ENCODE measurements around the gene ANAPC16.

Gene ANAPC16

DNA sequence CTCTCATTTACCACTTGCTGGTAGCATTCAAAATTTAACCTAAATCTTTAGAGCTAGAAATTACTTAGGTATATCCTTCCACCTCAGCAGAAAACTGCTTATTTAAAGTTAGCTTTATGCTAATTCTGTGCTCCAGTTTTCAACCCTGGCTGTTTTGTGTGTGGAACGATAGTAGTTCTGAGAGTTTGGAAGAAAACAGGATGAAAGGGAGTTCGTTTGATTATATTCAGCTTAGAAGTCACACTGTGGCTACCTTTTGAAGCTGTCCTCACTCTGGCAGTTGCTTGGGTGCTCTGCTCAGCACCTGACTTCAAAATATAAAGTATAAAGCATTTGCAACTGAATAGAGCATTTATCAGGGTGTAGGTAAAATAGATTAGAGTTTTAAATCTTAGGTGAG lies 2.9 kb downstream of the ANAPC16 start:
- Histone ChIP-seq H3K9me3 (ENCODE audit: control insufficient read depth, low read length) (no peaks in the 10 kb centered on the region), H3K4me2 (ENCODE audit: low read length, poor library complexity, severe bottlenecking) (no peak overlapping the region), H2BK5ac (ENCODE audit: low read depth, low read length, poor library complexity, severe bottlenecking) (no peak overlapping the region), H3K27me3 (ENCODE audit: control insufficient read depth in 1 of 2, insufficient read depth in 1 of 2, low read length in 2 of 2) (no peaks in the 10 kb centered on the region), H2AK5ac (ENCODE audit: low read length, severe bottlenecking) (no peak overlapping the region), H2BK12ac (ENCODE audit: low read length in 2 of 2) (no peak overlapping the region), H3K9ac (ENCODE audit: low read length) (peak overlapping the region; percentile 23), H2BK15ac (ENCODE audit: low read depth, poor library complexity, severe bottlenecking) (no peak overlapping the region), H3K23ac (ENCODE audit: low read length in 2 of 2) (no peak overlapping the region), H3K79me1 (replicated peaks; ENCODE audit: low read length, poor library complexity, severe bottlenecking) (peaks cover 6% of the 10 kb centered on the region), H3K36me3 (ENCODE audit: control insufficient read depth in 1 of 2, insufficient read depth in 2 of 2, low read depth in 1 of 2, low read length in 2 of 2) (peaks cover 9 to 11% of the 10 kb centered on the region in 2 experiments), H2BK120ac (ENCODE audit: low read depth, low read length) (no peak overlapping the region), H3K18ac (ENCODE audit: low read depth in 1 of 2, low read length in 2 of 2) (no peak overlapping the region), H4K8ac (ENCODE audit: low read length) (no peak overlapping the region), H3K4ac (ENCODE audit: low read depth in 1 of 2, low read length in 2 of 2) (no peak overlapping the region), H2AFZ (ENCODE audit: low read depth, low read length) (no peak overlapping the region), H3K27ac (ENCODE audit: low read length, poor library complexity, severe bottlenecking) (no peak overlapping the region), H3K4me3 (ENCODE audit: insufficient read depth in 1 of 2, low read depth in 1 of 2, low read length in 2 of 2) (no peak overlapping the region), H3K14ac (ENCODE audit: low read length in 2 of 2) (no peak overlapping the region), H4K91ac (ENCODE audit: low read length) (no peak overlapping the region), H3K4me1 (ENCODE audit: control insufficient read depth, insufficient read depth, low read depth, low read length) (peaks cover 10% of the 10 kb centered on the region)
- WGBS: 96% methylated on average over 2 of the region's 2 CpGs
- no peak for DNase-seq

GRCh38 chr10:72219235-72219814 lies 3.5 kb downstream of the ANAPC16 start:
- Histone ChIP-seq H3K9me3 (ENCODE audit: control insufficient read depth, low read length) (no peaks in the 10 kb centered on the region), H3K27ac (ENCODE audit: low read length, poor library complexity, severe bottlenecking) (no peak overlapping the region), H2AK5ac (ENCODE audit: low read length, severe bottlenecking) (no peak overlapping the region), H2BK120ac (ENCODE audit: low read depth, low read length) (no peak overlapping the region), H3K79me1 (replicated peaks; ENCODE audit: low read length, poor library complexity, severe bottlenecking) (peaks cover 5% of the 10 kb centered on the region), H3K4me1 (ENCODE audit: control insufficient read depth, insufficient read depth, low read depth, low read length) (peaks cover 10% of the 10 kb centered on the region), H3K36me3 (ENCODE audit: control insufficient read depth in 1 of 2, insufficient read depth in 2 of 2, low read depth in 1 of 2, low read length in 2 of 2) (peaks cover 9 to 11% of the 10 kb centered on the region in 2 experiments), H2BK15ac (ENCODE audit: low read depth, poor library complexity, severe bottlenecking) (no peak overlapping the region), H3K4me2 (ENCODE audit: low read length, poor library complexity, severe bottlenecking) (no peak overlapping the region), H3K4ac (ENCODE audit: low read depth in 1 of 2, low read length in 2 of 2) (no peak overlapping the region), H4K91ac (ENCODE audit: low read length) (no peak overlapping the region), H3K27me3 (ENCODE audit: control insufficient read depth in 1 of 2, insufficient read depth in 1 of 2, low read length in 2 of 2) (no peaks in the 10 kb centered on the region), H3K9ac (ENCODE audit: low read length) (peak overlapping the region; percentile 23), H3K14ac (ENCODE audit: low read length in 2 of 2) (no peak overlapping the region), H3K4me3 (ENCODE audit: insufficient read depth in 1 of 2, low read depth in 1 of 2, low read length in 2 of 2) (no peak overlapping the region), H2BK12ac (ENCODE audit: low read length in 2 of 2) (no peak overlapping the region), H4K8ac (ENCODE audit: low read length) (no peak overlapping the region), H2AFZ (ENCODE audit: low read depth, low read length) (no peak overlapping the region), H2BK5ac (ENCODE audit: low read depth, low read length, poor library complexity, severe bottlenecking) (no peak overlapping the region), H3K18ac (ENCODE audit: low read depth in 1 of 2, low read length in 2 of 2) (no peak overlapping the region), H3K23ac (ENCODE audit: low read length in 2 of 2) (no peak overlapping the region)
- no peak for DNase-seq
- WGBS: 82% methylated on average over 4 of the region's 6 CpGs

DNA sequence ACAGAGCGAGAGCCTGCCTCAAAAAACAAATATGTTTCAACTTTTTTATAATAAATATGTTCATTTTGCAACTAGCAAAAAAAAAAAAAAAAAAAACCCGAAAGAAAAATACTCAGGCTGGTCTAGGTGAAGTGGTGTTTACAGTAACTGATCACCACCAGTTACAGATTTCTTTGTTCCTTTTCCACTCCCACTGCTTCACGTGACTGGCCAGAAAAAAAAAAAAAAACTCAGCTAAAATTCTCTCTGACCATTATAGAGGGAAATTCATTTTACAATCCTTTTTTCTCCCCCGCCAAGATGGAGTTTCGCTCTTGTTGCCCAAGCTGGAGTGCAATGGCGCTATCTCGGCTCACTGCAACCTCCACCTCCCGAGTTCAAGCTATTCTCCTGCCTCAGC lies 4.8 kb downstream of the ANAPC16 start:
- Histone ChIP-seq H2BK120ac (ENCODE audit: low read depth, low read length) (no peak overlapping the region), H3K4me1 (ENCODE audit: control insufficient read depth, insufficient read depth, low read depth, low read length) (peaks cover 8% of the 10 kb centered on the region), H3K23ac (ENCODE audit: low read length in 2 of 2) (no peak overlapping the region), H3K18ac (ENCODE audit: low read depth in 1 of 2, low read length in 2 of 2) (no peak overlapping the region), H2AFZ (ENCODE audit: low read depth, low read length) (no peak overlapping the region), H3K9ac (ENCODE audit: low read length) (no peak overlapping the region), H3K9me3 (ENCODE audit: control insufficient read depth, low read length) (no peaks in the 10 kb centered on the region), H2BK5ac (ENCODE audit: low read depth, low read length, poor library complexity, severe bottlenecking) (no peak overlapping the region), H3K4me3 (ENCODE audit: insufficient read depth in 1 of 2, low read depth in 1 of 2, low read length in 2 of 2) (no peak overlapping the region), H4K8ac (ENCODE audit: low read length) (no peak overlapping the region), H3K4ac (ENCODE audit: low read depth in 1 of 2, low read length in 2 of 2) (no peak overlapping the region), H2BK12ac (ENCODE audit: low read length in 2 of 2) (no peak overlapping the region), H3K27me3 (ENCODE audit: control insufficient read depth in 1 of 2, insufficient read depth in 1 of 2, low read length in 2 of 2) (no peaks in the 10 kb centered on the region), H2AK5ac (ENCODE audit: low read length, severe bottlenecking) (no peak overlapping the region), H3K79me1 (replicated peaks; ENCODE audit: low read length, poor library complexity, severe bottlenecking) (peaks cover 11% of the 10 kb centered on the region), H3K14ac (ENCODE audit: low read length in 2 of 2) (no peak overlapping the region), H2BK15ac (ENCODE audit: low read depth, poor library complexity, severe bottlenecking) (no peak overlapping the region), H3K27ac (ENCODE audit: low read length, poor library complexity, severe bottlenecking) (no peak overlapping the region), H3K36me3 (ENCODE audit: control insufficient read depth in 1 of 2, insufficient read depth in 2 of 2, low read depth in 1 of 2, low read length in 2 of 2) (peaks cover 9 to 16% of the 10 kb centered on the region in 2 experiments), H3K4me2 (ENCODE audit: low read length, poor library complexity, severe bottlenecking) (no peak overlapping the region), H4K91ac (ENCODE audit: low read length) (no peak overlapping the region)
- 97% methylated on average over 7 of the region's 8 CpGs for WGBS
- DNase-seq: no peak

DNA sequence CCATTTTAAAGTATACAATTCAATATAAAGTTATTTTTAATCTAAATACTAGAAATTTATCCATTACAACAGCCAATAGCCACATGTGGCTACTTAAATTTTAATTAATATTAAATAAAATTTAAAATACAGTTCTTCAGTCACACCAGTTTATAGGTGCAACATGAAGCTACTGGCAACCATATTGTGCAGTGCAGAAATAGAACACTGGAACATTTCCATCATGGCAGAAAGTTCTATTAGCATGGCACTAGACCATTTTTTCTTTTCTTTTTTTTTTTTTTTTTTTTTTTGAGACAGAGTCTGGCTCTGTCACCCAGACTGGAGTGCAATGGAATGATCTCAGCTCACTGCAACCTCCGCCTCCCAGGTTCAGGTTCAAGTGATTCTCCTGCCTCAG lies 5.5 kb downstream of the ANAPC16 start:
- Histone ChIP-seq H3K79me1 (replicated peaks; ENCODE audit: low read length, poor library complexity, severe bottlenecking) (peaks cover 12% of the 10 kb centered on the region), H3K36me3 (ENCODE audit: control insufficient read depth in 1 of 2, insufficient read depth in 2 of 2, low read depth in 1 of 2, low read length in 2 of 2) (peaks cover 12 to 16% of the 10 kb centered on the region in 2 experiments), H4K8ac (ENCODE audit: low read length) (no peak overlapping the region), H3K9me3 (ENCODE audit: control insufficient read depth, low read length) (no peaks in the 10 kb centered on the region), H3K23ac (ENCODE audit: low read length in 2 of 2) (no peak overlapping the region), H3K4me1 (ENCODE audit: control insufficient read depth, insufficient read depth, low read depth, low read length) (peaks cover 8% of the 10 kb centered on the region), H2BK5ac (ENCODE audit: low read depth, low read length, poor library complexity, severe bottlenecking) (no peak overlapping the region), H3K9ac (ENCODE audit: low read length) (no peak overlapping the region), H3K27ac (ENCODE audit: low read length, poor library complexity, severe bottlenecking) (no peak overlapping the region), H3K18ac (ENCODE audit: low read depth in 1 of 2, low read length in 2 of 2) (no peak overlapping the region), H2BK12ac (ENCODE audit: low read length in 2 of 2) (no peak overlapping the region), H2AFZ (ENCODE audit: low read depth, low read length) (no peak overlapping the region), H2BK15ac (ENCODE audit: low read depth, poor library complexity, severe bottlenecking) (no peak overlapping the region), H3K4me2 (ENCODE audit: low read length, poor library complexity, severe bottlenecking) (no peak overlapping the region), H2BK120ac (ENCODE audit: low read depth, low read length) (no peak overlapping the region), H3K27me3 (ENCODE audit: control insufficient read depth in 1 of 2, insufficient read depth in 1 of 2, low read length in 2 of 2) (no peaks in the 10 kb centered on the region), H3K4ac (ENCODE audit: low read depth in 1 of 2, low read length in 2 of 2) (no peak overlapping the region), H4K91ac (ENCODE audit: low read length) (no peak overlapping the region), H2AK5ac (ENCODE audit: low read length, severe bottlenecking) (no peak overlapping the region), H3K4me3 (ENCODE audit: insufficient read depth in 1 of 2, low read depth in 1 of 2, low read length in 2 of 2) (no peak overlapping the region), H3K14ac (ENCODE audit: low read length in 2 of 2) (no peak overlapping the region)
- 100% methylated on average over 1 of the region's 1 CpG for WGBS
- DNase-seq: no peak

Data from mesenchymal stem cell (in vitro differentiated cells and primary cell).